IMR-90 (cell line): Measurements from ENCODE around the gene NTM. TPM values are rescaled to one million over a fixed set of nuclear protein-coding genes. Genes with fewer than 3 reads are reported as not detected.

ENCODE experiments used
- ATAC-seq: fragments of 200-7000 bp; cut with Tn5 transposase; 2 replicates; pipeline ENCODE4 v1.9.1; 2020; ENCODE audit warnings: low read depth, mild to moderate bottlenecking, moderate library complexity
- BruUV-seq: library from RNA; stranded (reverse); fragments of 400-500 nt; replicated peaks from 2 replicates; lab custom pipeline; 2021; lab: Mats Ljungman, UMichigan
- CTCF ChIA-PET: fragments of 300-600 bp; formaldehyde crosslinking; extraction: SDS; loops from one replicate; lab custom pipeline; 2021; ENCODE audit warnings: antibody characterized with exemption; lab: Yijun Ruan, JAX
- POLR2A ChIA-PET: fragments of 300-600 bp; sonication (Branson Sonifier 250); formaldehyde crosslinking; loops from one replicate; lab custom pipeline; 2022; ENCODE audit warnings: antibody characterized with exemption; ENCODE audit not compliant: unreplicated experiment; lab: Charles Lee
- DNase-seq: peaks from one replicate; pipeline ENCODE4 v3.0.0; 2013
- H2AFZ ChIP-seq: replicated peaks from 2 replicates; pipeline ENCODE3; 2013; ENCODE audit warnings: low read length, mild to moderate bottlenecking; ENCODE audit not compliant: poor library complexity
- H2AK5ac ChIP-seq: 2 replicates; pipeline ENCODE4 v1.6.1; 2013; ENCODE audit warnings: low read depth, low read length, inconsistent platforms
- H2AK9ac ChIP-seq: replicated peaks from 2 replicates; pipeline ENCODE3; 2013; ENCODE audit warnings: mild to moderate bottlenecking, low read depth, low read length, moderate library complexity; ENCODE audit not compliant: poor library complexity
- H2BK120ac ChIP-seq: 2 replicates; pipeline ENCODE4 v1.6.1; 2013; ENCODE audit warnings: low read depth, low read length, inconsistent platforms
- H2BK15ac ChIP-seq: 3 replicates; pipeline ENCODE4 v1.6.1; 2013; ENCODE audit warnings: low read depth, low read length, inconsistent platforms
- H2BK20ac ChIP-seq: 2 replicates; pipeline ENCODE4 v1.6.1; 2013; ENCODE audit warnings: low read depth, mild to moderate bottlenecking, inconsistent platforms, low read length, moderate library complexity
- H2BK5ac ChIP-seq: 2 replicates; pipeline ENCODE4 v1.6.1; 2013; ENCODE audit warnings: mild to moderate bottlenecking, low read depth, low read length, inconsistent platforms; ENCODE audit not compliant: poor library complexity, severe bottlenecking
- H3K14ac ChIP-seq: replicated peaks from 2 replicates; pipeline ENCODE4 v1.6.1; 2013; ENCODE audit warnings: low read depth, low read length, inconsistent platforms
- H3K18ac ChIP-seq: 2 replicates; pipeline ENCODE4 v1.6.1; 2013; ENCODE audit warnings: low read depth, low read length, control low read depth
- H3K23ac ChIP-seq: 2 replicates; pipeline ENCODE4 v1.6.1; 2013; ENCODE audit warnings: low read depth, low read length, inconsistent platforms
- H3K27ac ChIP-seq: 2 replicates; pipeline ENCODE4 v1.5.1; 2013; ENCODE audit warnings: mild to moderate bottlenecking, control low read depth, low read length; ENCODE audit not compliant: insufficient read depth
- H3K27me3 ChIP-seq: 2 replicates; pipeline ENCODE4 v1.6.1; 2013; ENCODE audit warnings: low read length; ENCODE audit not compliant: control insufficient read depth, insufficient read depth
- H3K36me3 ChIP-seq: 2 replicates; pipeline ENCODE4 v1.6.1; 2013; ENCODE audit warnings: low read length, mixed read lengths; ENCODE audit not compliant: control insufficient read depth, insufficient read depth
- H3K4ac ChIP-seq: 2 replicates; pipeline ENCODE4 v1.6.1; 2013; ENCODE audit warnings: low read depth, low read length, inconsistent platforms
- H3K4me1 ChIP-seq: 2 replicates; pipeline ENCODE4 v1.6.1; 2013; ENCODE audit warnings: low read length, mixed read lengths; ENCODE audit not compliant: control insufficient read depth, insufficient read depth
- H3K4me2 ChIP-seq: 2 replicates; pipeline ENCODE4 v1.6.1; 2013; ENCODE audit warnings: low read depth, mild to moderate bottlenecking, control low read depth, low read length, moderate library complexity
- H3K4me3 ChIP-seq: 2 replicates; pipeline ENCODE4 v1.5.1; 2013; ENCODE audit warnings: low read depth, mild to moderate bottlenecking, control low read depth, low read length, moderate library complexity; ENCODE audit not compliant: insufficient read depth
- H3K56ac ChIP-seq: 2 replicates; pipeline ENCODE4 v1.6.1; 2013; ENCODE audit warnings: low read length, inconsistent platforms; ENCODE audit not compliant: insufficient read depth; ENCODE audit errors: extremely low read depth
- H3K79me1 ChIP-seq, 2 experiments: 2 replicates each; pipeline ENCODE4 v1.6.1; 2013; ENCODE audit warnings: low read length in 2 of 2, inconsistent platforms in 1 of 2, low read depth in 1 of 2
- H3K9ac ChIP-seq: 2 replicates; pipeline ENCODE4 v1.6.1; 2013; ENCODE audit warnings: low read depth, low read length, control low read depth
- H3K9me1 ChIP-seq: 2 replicates; pipeline ENCODE4 v1.6.1; 2013; ENCODE audit warnings: low read length, inconsistent platforms; ENCODE audit not compliant: insufficient read depth
- H3K9me3 ChIP-seq: 2 replicates; pipeline ENCODE4 v1.6.1; 2013; ENCODE audit warnings: low read length; ENCODE audit not compliant: control insufficient read depth, insufficient read depth
- H4K20me1 ChIP-seq: 2 replicates; pipeline ENCODE4 v1.6.1; 2013; ENCODE audit warnings: low read length, inconsistent platforms; ENCODE audit not compliant: insufficient read depth
- H4K5ac ChIP-seq: 2 replicates; pipeline ENCODE4 v1.6.1; 2013; ENCODE audit warnings: mild to moderate bottlenecking, low read depth, low read length, control low read depth
- H4K8ac ChIP-seq, 2 experiments: 2 replicates each; pipeline ENCODE4 v1.6.1; 2013; ENCODE audit warnings: low read depth in 2 of 2, low read length in 2 of 2, control low read depth in 1 of 2, inconsistent platforms in 1 of 2
- H4K91ac ChIP-seq: 2 replicates; pipeline ENCODE4 v1.6.1; 2013; ENCODE audit warnings: low read depth, low read length, inconsistent platforms; ENCODE audit not compliant: insufficient read depth
- BHLHE40 ChIP-seq: fragments of 150-350 bp; IDR thresholded peaks from 2 replicates; pipeline ENCODE4 v1.6.1; 2016; ENCODE audit warnings: mild to moderate bottlenecking, low read depth, low read length
- CEBPB ChIP-seq: IDR thresholded peaks from 2 replicates; pipeline ENCODE4 v1.6.1; 2012; ENCODE audit warnings: low read depth, low read length, improper control_type of control experiment
- CHD1 ChIP-seq: IDR thresholded peaks from 2 replicates; pipeline ENCODE4 v1.6.1; 2012; ENCODE audit warnings: low read depth, low read length, improper control_type of control experiment
- FOS ChIP-seq: fragments of 150-350 bp; IDR thresholded peaks from 2 replicates; pipeline ENCODE4 v1.6.1; 2016; ENCODE audit warnings: low read depth, low read length
- MAFK ChIP-seq: IDR thresholded peaks from 2 replicates; pipeline ENCODE4 v1.6.1; 2012; ENCODE audit warnings: low read depth, low read length, improper control_type of control experiment
- MAZ ChIP-seq: IDR thresholded peaks from 2 replicates; pipeline ENCODE4 v1.6.1; 2012; ENCODE audit warnings: low read depth, mild to moderate bottlenecking, low read length, improper control_type of control experiment, moderate library complexity, borderline replicate concordance
- MXI1 ChIP-seq: IDR thresholded peaks from 2 replicates; pipeline ENCODE4 v1.6.1; 2012; ENCODE audit warnings: low read depth, mild to moderate bottlenecking, low read length, moderate library complexity, borderline replicate concordance
- POLR2A ChIP-seq: IDR thresholded peaks from 2 replicates; pipeline ENCODE4 v1.6.1; 2012; ENCODE audit warnings: mild to moderate bottlenecking, low read depth, low read length
- RAD21 ChIP-seq: IDR thresholded peaks from 2 replicates; pipeline ENCODE4 v1.6.1; 2012; ENCODE audit warnings: low read length, improper control_type of control experiment
- RCOR1 ChIP-seq: IDR thresholded peaks from 2 replicates; pipeline ENCODE4 v1.6.1; 2012; ENCODE audit warnings: mild to moderate bottlenecking, low read length, improper control_type of control experiment; ENCODE audit not compliant: insufficient replicate concordance
- RFX5 ChIP-seq: IDR thresholded peaks from 2 replicates; pipeline ENCODE4 v1.8.0; 2012; ENCODE audit warnings: low read depth, mild to moderate bottlenecking, low read length, moderate library complexity
- SMC3 ChIP-seq: fragments of 150-350 bp; IDR thresholded peaks from 2 replicates; pipeline ENCODE4 v1.6.1; 2016; ENCODE audit warnings: low read depth, mild to moderate bottlenecking, antibody characterized with exemption, low read length, moderate library complexity
- WGBS, 2 experiments: methylation state at CpG; one replicate each; pipeline versions ENCODE4 v1.1.5 to v1.1.7; 2013; ENCODE audit warnings: missing lambda C conversion rate in 2 of 2; ENCODE audit not compliant: insufficient read length in 1 of 2; ENCODE audit errors: extremely low coverage in 2 of 2; 5-methylcytosine and 5-hydroxymethylcytosine counted together
- dilution Hi-C: fragments of 300-500 bp; cut with HindIII; formaldehyde crosslinking; loops from one replicate; pipeline ENCODE4 v1.14.3; 2018; ENCODE audit warnings: low sequenced_read_pairs; ENCODE audit not compliant: unreplicated experiment
- in situ Hi-C: fragments of 300-500 bp; cut with MboI; formaldehyde crosslinking; loops from 3 replicates; pipeline ENCODE4 v1.14.3; 2019; ENCODE audit warnings: low sequenced_read_pairs, inconsistent platforms, mixed read lengths
- intact Hi-C: fragments of 100-400 bp; cut with micrococcal nuclease; formaldehyde crosslinking; loops from 2 replicates; pipeline ENCODE4 v1.10.0; 2022
- polyA plus RNA-seq, 3 experiments: library from polyadenylated mRNA; depleted of rRNA; stranded (reverse); fragments of >200 nt; gene quantifications; 2 replicates each; pipeline ENCODE4 v1.2.3, GENCODE V29; 2012; ENCODE audit warnings: low replicate concordance in 1 of 3
- total RNA-seq: library from RNA; depleted of rRNA; stranded (reverse); fragments of >200 nt; gene quantifications from 2 replicates; pipeline ENCODE4 v1.2.3, GENCODE V29; 2012
- TF ChIP-seq, protein P1 (sequence below): fragments of 150-350 bp; IDR thresholded peaks from 2 replicates; pipeline ENCODE4 v1.6.1; 2017; ENCODE audit warnings: mild to moderate bottlenecking, antibody characterized with exemption, low read length, low read depth
- TF ChIP-seq, protein P2 (sequence below): conservative IDR thresholded peaks from 2 replicates; pipeline ENCODE4 v1.5.1; 2012; ENCODE audit warnings: mild to moderate bottlenecking, low read depth, low read length, improper control_type of control experiment

Gene NTM
- total and polyA plus RNA-seq, 2 of the 4 experiments (the other 2 are of a cell fraction) = 19.5 to 25.5 TPM

DNA sequence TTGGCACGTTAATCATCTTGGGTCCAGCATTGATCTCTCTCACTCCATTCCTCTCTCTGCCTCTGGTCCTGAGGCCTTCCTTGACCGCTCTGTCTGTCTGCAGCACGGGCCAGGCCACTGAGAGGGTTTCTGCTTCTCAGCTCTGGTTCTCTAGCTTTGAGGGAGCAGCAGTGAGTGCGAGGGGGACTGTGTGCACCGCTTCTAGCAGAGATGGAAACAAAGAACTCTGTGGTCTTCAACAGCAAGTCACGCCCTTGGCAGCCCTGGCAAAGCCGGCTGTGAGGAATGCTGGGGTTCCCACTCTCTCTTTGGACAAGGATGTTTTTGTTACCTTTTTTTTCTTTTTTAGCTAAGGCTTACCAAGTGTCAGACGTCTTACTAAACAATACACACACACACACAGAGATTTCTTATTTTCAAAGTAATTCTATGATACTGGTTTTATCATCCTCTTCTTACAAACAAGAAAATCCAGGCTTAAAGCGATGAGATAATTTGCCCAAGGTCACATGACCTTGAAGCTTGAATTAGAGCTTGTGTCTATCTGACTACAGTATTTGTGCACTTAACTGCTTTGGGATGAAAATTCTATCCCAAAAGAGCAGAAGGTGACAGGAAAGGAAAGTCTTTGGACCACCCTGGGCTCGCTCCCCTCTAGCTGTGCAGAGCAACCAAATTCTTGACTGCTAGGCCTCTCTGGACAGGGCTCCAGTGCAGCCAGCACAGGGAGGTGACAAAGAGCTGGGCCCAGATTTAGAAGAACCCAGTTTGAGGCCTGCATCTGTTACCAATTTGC, 293.2 kb downstream of the NTM start (continued):
- no peak for TF ChIP-seq MXI1

DNA sequence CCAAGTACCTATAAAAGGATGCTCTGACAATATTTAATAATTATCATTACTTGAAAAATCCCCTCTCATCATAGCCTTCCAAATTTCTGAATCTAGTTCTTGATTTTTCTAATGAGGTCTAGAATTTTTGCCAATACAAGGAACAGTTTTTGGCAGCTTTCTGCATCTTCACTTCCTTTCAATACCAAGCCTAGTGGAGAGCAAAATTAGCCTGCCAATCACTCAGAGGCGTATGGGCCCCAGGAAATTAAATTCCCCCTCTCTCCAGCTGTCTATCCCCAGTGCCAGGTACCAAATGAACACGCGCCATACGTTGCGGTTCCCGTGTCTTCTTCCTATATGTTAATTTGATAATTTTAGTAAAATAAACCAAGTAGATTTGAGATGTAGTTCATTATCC, 293.9 kb downstream of the NTM start:
- BruUV-seq = no TSS peak
- Histone ChIP-seq H3K27ac (no peak overlapping the region), H2BK5ac (no peak overlapping the region), H2BK20ac (no peak overlapping the region), H4K5ac (no peak overlapping the region), H4K20me1 (no peaks in the 10 kb centered on the region), H3K4me1 (peaks cover 2% of the 10 kb centered on the region; the same call in 1 of the 2 replicates), H3K4me3 (no peak overlapping the region), H3K56ac (no peak overlapping the region), H2AK5ac (no peak overlapping the region), H3K4me2 (no peak overlapping the region), H3K27me3 (no peaks in the 10 kb centered on the region; the same call in 1 of the 2 replicates), H2BK15ac (no peak overlapping the region), H4K8ac (no peak overlapping the region), H3K18ac (no peak overlapping the region), H3K36me3 (no peaks in the 10 kb centered on the region), H2AFZ (no peak overlapping the region), H4K91ac (no peak overlapping the region), H3K4ac (no peak overlapping the region), H3K9ac (no peak overlapping the region), H2AK9ac (no peak overlapping the region), H3K23ac (no peak overlapping the region), H3K14ac (no peak overlapping the region), H3K9me3 (no peaks in the 10 kb centered on the region), H2BK120ac (no peak overlapping the region), H3K79me1 (no peaks in the 10 kb centered on the region), H3K9me1 (0 out of 2 replicates have a peak, but pooled peaks cover 3% of the 10 kb centered on the region)
- DNase-seq = no peak
- ChIA-PET POLR2A (no interaction called here), CTCF (interaction anchor here (2.3 kb wide), 1 partner anchor 10 kb away, joined by 11 read pairs; no protein-coding TSS in a partner anchor)
- dilution Hi-C loops (no loop called here), intact Hi-C loops (no loop called here), in situ Hi-C loops (no loop called here)
- no peak for ATAC-seq
- WGBS, 2 experiments = no CpG with 5 or more reads among the region's 6 CpGs
- TF ChIP-seq MAFK = no peak
- TF ChIP-seq, protein P1, sequence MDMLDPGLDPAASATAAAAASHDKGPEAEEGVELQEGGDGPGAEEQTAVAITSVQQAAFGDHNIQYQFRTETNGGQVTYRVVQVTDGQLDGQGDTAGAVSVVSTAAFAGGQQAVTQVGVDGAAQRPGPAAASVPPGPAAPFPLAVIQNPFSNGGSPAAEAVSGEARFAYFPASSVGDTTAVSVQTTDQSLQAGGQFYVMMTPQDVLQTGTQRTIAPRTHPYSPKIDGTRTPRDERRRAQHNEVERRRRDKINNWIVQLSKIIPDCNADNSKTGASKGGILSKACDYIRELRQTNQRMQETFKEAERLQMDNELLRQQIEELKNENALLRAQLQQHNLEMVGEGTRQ = no peak
- TF ChIP-seq RCOR1 = no peak
- no peak for TF ChIP-seq POLR2A
- no peak for TF ChIP-seq BHLHE40
- TF ChIP-seq, protein P2, sequence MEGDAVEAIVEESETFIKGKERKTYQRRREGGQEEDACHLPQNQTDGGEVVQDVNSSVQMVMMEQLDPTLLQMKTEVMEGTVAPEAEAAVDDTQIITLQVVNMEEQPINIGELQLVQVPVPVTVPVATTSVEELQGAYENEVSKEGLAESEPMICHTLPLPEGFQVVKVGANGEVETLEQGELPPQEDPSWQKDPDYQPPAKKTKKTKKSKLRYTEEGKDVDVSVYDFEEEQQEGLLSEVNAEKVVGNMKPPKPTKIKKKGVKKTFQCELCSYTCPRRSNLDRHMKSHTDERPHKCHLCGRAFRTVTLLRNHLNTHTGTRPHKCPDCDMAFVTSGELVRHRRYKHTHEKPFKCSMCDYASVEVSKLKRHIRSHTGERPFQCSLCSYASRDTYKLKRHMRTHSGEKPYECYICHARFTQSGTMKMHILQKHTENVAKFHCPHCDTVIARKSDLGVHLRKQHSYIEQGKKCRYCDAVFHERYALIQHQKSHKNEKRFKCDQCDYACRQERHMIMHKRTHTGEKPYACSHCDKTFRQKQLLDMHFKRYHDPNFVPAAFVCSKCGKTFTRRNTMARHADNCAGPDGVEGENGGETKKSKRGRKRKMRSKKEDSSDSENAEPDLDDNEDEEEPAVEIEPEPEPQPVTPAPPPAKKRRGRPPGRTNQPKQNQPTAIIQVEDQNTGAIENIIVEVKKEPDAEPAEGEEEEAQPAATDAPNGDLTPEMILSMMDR = no peak
- TF ChIP-seq FOS = no peak
- TF ChIP-seq MXI1 = no peak
- no peak for TF ChIP-seq CEBPB
- TF ChIP-seq RAD21 = no peak
- TF ChIP-seq SMC3 = no peak
- no peak for TF ChIP-seq RFX5
- no peak for TF ChIP-seq MAZ
- no peak for TF ChIP-seq CHD1
